ENCODE results near the gene MAP3K15. TPM values are rescaled to one million over a fixed set of nuclear protein-coding genes. Genes with fewer than 3 reads are reported as not detected.

Gene MAP3K15
- total and polyA plus RNA-seq, 2 experiments from 2014 or later = 0.33 to 0.48 TPM

- H3K9me3 ChIP-seq (ENCODE audit: low read depth) = no peaks in the 10 kb centered on the region
- H3K9me2 ChIP-seq (replicated peaks; ENCODE audit: insufficient read depth) = no peaks in the 10 kb centered on the region
- TF ChIP-seq EZH2phosphoT487 (IDR thresholded peaks at IDR 0.05; ENCODE audit: low read depth, severe bottlenecking, unreplicated experiment) = no peak
- H3K36me3 ChIP-seq (replicated peaks; ENCODE audit: insufficient read depth, low read depth) = no peaks in the 10 kb centered on the region
- peaks cover 5% of the 10 kb centered on the region for H3K27me3 ChIP-seq
- H4K20me1 ChIP-seq (ENCODE audit: insufficient read depth, poor library complexity, severe bottlenecking) = no peaks in the 10 kb centered on the region
- H2AFZ ChIP-seq = no peak overlapping the region
- no peak overlapping the region for H3K4me3 ChIP-seq
- no peak overlapping the region for H3K27ac ChIP-seq
- no peaks in the 10 kb centered on the region for H3K4me1 ChIP-seq (ENCODE audit: insufficient read depth)
- H3K4me2 ChIP-seq = no peak overlapping the region
- no peaks in the 10 kb centered on the region for H3K79me2 ChIP-seq
- DNase-seq (ENCODE audit: low spot score) = no peak
- 69% methylated on average over 4 of the region's 4 CpGs for WGBS (ENCODE audit: low lambda C conversion rate, missing lambda C conversion rate)
Measured at GRCh38 chrX:19517965-19518364, 2.7 kb upstream of the MAP3K15 start.

GRCh38 chrX:19515615-19516105 is 352 bp upstream of the MAP3K15 start:
- Histone ChIP-seq H3K4me1 (ENCODE audit: insufficient read depth) (no peaks in the 10 kb centered on the region), H3K27ac (no peak overlapping the region), H3K36me3 (replicated peaks; ENCODE audit: insufficient read depth, low read depth) (no peaks in the 10 kb centered on the region), H3K79me2 (no peaks in the 10 kb centered on the region), H3K9me3 (ENCODE audit: low read depth) (no peaks in the 10 kb centered on the region), H3K4me3 (no peak overlapping the region), H3K4me2 (peak overlapping the region; percentile 83), H3K27me3 (peaks cover 5% of the 10 kb centered on the region), H4K20me1 (ENCODE audit: insufficient read depth, poor library complexity, severe bottlenecking) (no peaks in the 10 kb centered on the region), H3K9me2 (replicated peaks; ENCODE audit: insufficient read depth) (no peaks in the 10 kb centered on the region), H2AFZ (no peak overlapping the region)
- 56% methylated on average over 20 of the region's 23 CpGs for WGBS (ENCODE audit: low lambda C conversion rate, missing lambda C conversion rate)
- no peak for DNase-seq (ENCODE audit: low spot score)
- TF ChIP-seq EZH2phosphoT487 (IDR thresholded peaks at IDR 0.05; ENCODE audit: low read depth, severe bottlenecking, unreplicated experiment) = no peak
- no peak for TF ChIP-seq CTCF (IDR thresholded peaks at IDR 0.05; ENCODE audit: poor library complexity)
- no peak for TF ChIP-seq EZH2 (IDR thresholded peaks at IDR 0.05; ENCODE audit: borderline replicate concordance)

- Histone ChIP-seq H3K9me2 (replicated peaks; ENCODE audit: insufficient read depth) (no peaks in the 10 kb centered on the region), H3K4me1 (ENCODE audit: insufficient read depth) (no peaks in the 10 kb centered on the region), H3K79me2 (no peaks in the 10 kb centered on the region), H3K36me3 (replicated peaks; ENCODE audit: insufficient read depth, low read depth) (no peaks in the 10 kb centered on the region), H2AFZ (no peak overlapping the region), H3K27me3 (peaks cover 5% of the 10 kb centered on the region), H3K27ac (no peak overlapping the region), H4K20me1 (ENCODE audit: insufficient read depth, poor library complexity, severe bottlenecking) (no peaks in the 10 kb centered on the region), H3K4me3 (no peak overlapping the region), H3K4me2 (peak overlapping the region; percentile 27), H3K9me3 (ENCODE audit: low read depth) (no peaks in the 10 kb centered on the region)
- 48% methylated on average over 4 of the region's 4 CpGs for WGBS (ENCODE audit: low lambda C conversion rate, missing lambda C conversion rate)
- TF ChIP-seq EZH2phosphoT487 (IDR thresholded peaks at IDR 0.05; ENCODE audit: low read depth, severe bottlenecking, unreplicated experiment) (no peak), CTCF (IDR thresholded peaks at IDR 0.05; ENCODE audit: poor library complexity) (no peak), EZH2 (IDR thresholded peaks at IDR 0.05; ENCODE audit: borderline replicate concordance) (no peak)
- no peak for DNase-seq (ENCODE audit: low spot score)
Measured at GRCh38 chrX:19513383-19513782, 1.9 kb downstream of the MAP3K15 start.

- DNase-seq (ENCODE audit: low spot score) = no peak
- WGBS (ENCODE audit: low lambda C conversion rate, missing lambda C conversion rate) = 59% methylated on average over 9 of the region's 9 CpGs
- Histone ChIP-seq H3K27ac (no peak overlapping the region), H3K4me3 (no peak overlapping the region), H3K79me2 (no peaks in the 10 kb centered on the region), H3K36me3 (replicated peaks; ENCODE audit: insufficient read depth, low read depth) (no peaks in the 10 kb centered on the region), H3K27me3 (peaks cover 5% of the 10 kb centered on the region), H3K4me1 (ENCODE audit: insufficient read depth) (no peaks in the 10 kb centered on the region), H2AFZ (no peak overlapping the region), H3K9me2 (replicated peaks; ENCODE audit: insufficient read depth) (no peaks in the 10 kb centered on the region), H3K9me3 (ENCODE audit: low read depth) (no peaks in the 10 kb centered on the region), H3K4me2 (no peak overlapping the region), H4K20me1 (ENCODE audit: insufficient read depth, poor library complexity, severe bottlenecking) (no peaks in the 10 kb centered on the region)
- TF ChIP-seq EZH2 (IDR thresholded peaks at IDR 0.05; ENCODE audit: borderline replicate concordance) = no peak
Measured at GRCh38 chrX:19512961-19513360, 2.3 kb downstream of the MAP3K15 start.
